BE2C (cell line): ENCODE measurements around the gene GUCY1A1.

Experiments used
- DNase-seq: peaks from one replicate; pipeline ENCODE4 v3.0.0-alpha.2; 2020
- H3K27me3 ChIP-seq: fragments of 250-450 bp; sonication (Bioruptor Pico); 2 replicates; pipeline ENCODE4 v1.5.1; 2020; ENCODE audit warnings: mild to moderate bottlenecking
- H3K36me3 ChIP-seq: fragments of 250-450 bp; sonication (Bioruptor Pico); 2 replicates; pipeline ENCODE4 v1.5.1; 2020; ENCODE audit warnings: mild to moderate bottlenecking
- H3K4me1 ChIP-seq: fragments of 250-450 bp; sonication (Bioruptor Pico); 2 replicates; pipeline ENCODE4 v1.5.1; 2020
- H3K4me3 ChIP-seq: 2 replicates; pipeline ENCODE4 v1.5.1; 2011; ENCODE audit warnings: low read depth, low read length
- H3K9me3 ChIP-seq: fragments of 250-450 bp; sonication (Bioruptor Pico); 2 replicates; pipeline ENCODE4 v1.5.1; 2020
- TF ChIP-seq, protein P1 (sequence below): IDR thresholded peaks from 2 replicates; pipeline ENCODE4 v1.5.1; 2012; ENCODE audit warnings: mild to moderate bottlenecking, low read depth, low read length

Gene GUCY1A1

DNA sequence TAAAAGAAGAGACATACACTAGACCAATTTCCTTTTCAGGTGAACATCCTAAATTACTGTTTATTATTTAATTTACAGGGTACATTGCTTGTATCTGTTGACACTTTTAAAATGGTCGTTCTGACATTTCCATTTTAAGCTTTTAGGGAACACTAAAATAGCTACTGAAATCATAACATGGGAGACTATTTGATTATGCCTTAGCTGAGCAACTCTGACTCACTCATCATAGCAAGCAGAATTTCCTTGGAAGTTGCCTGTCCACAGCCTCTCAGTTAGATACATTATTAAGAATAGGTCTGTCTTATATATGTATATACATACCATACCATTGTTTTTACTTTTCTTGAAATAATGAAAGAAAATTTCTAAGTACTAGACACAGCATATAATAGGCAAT lies 114.1 kb downstream of the GUCY1A1 start:
- no peak for DNase-seq
- H3K4me1 ChIP-seq: peaks cover 6% of the 10 kb centered on the region
- TF ChIP-seq, protein P1, sequence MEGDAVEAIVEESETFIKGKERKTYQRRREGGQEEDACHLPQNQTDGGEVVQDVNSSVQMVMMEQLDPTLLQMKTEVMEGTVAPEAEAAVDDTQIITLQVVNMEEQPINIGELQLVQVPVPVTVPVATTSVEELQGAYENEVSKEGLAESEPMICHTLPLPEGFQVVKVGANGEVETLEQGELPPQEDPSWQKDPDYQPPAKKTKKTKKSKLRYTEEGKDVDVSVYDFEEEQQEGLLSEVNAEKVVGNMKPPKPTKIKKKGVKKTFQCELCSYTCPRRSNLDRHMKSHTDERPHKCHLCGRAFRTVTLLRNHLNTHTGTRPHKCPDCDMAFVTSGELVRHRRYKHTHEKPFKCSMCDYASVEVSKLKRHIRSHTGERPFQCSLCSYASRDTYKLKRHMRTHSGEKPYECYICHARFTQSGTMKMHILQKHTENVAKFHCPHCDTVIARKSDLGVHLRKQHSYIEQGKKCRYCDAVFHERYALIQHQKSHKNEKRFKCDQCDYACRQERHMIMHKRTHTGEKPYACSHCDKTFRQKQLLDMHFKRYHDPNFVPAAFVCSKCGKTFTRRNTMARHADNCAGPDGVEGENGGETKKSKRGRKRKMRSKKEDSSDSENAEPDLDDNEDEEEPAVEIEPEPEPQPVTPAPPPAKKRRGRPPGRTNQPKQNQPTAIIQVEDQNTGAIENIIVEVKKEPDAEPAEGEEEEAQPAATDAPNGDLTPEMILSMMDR: no peak

DNA sequence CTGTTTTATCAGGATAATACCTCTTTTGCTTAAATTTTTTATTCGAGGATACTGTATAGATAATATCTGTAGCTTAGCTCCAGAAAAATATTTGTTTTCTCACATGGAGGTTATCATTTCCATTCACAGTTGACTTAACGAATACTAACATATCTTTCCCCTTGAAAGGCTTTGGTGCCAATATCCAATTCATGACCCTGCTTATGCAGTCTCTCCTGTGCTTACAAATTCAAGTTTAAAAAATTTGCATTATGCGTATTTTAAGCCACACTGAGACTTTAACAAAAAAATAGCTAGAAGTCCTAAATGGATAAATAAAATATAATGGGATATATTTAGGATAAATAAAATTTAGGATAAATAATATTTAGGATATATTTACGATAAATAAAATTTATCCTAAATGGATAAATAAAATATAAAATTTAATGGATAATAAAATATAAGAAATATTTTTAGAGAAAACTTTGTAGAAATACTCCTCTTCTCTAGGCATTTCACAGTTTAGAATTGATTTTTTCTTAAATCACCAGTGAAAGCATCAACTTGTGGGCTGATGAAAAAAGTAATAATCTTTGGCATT lies 114.7 kb downstream of the GUCY1A1 start:
- H3K9me3 ChIP-seq: no peaks in the 10 kb centered on the region
- DNase-seq: no peak
- TF ChIP-seq, protein P1: no peak
- H3K4me3 ChIP-seq: no peak overlapping the region
- peaks cover 8% of the 10 kb centered on the region for H3K4me1 ChIP-seq
- H3K27me3 ChIP-seq: no peaks in the 10 kb centered on the region
- no peaks in the 10 kb centered on the region for H3K36me3 ChIP-seq

More for the DNA sequence above, 114.1 kb downstream of the GUCY1A1 start:
- H3K27me3 ChIP-seq: no peaks in the 10 kb centered on the region
- no peaks in the 10 kb centered on the region for H3K36me3 ChIP-seq
- no peak overlapping the region for H3K4me3 ChIP-seq
- no peaks in the 10 kb centered on the region for H3K9me3 ChIP-seq
